ENCODE results near the gene GFI1. TPM values are rescaled to one million over a fixed set of nuclear protein-coding genes. Genes with fewer than 3 reads are reported as not detected.

The GFI1 gene
- total and polyA plus RNA-seq, 2 donors (not counting 3 experiments of a cell fraction or from before 2014, with no cell fraction given) = 0.11 to 0.22 TPM

- Histone ChIP-seq H3K9me3 (replicated peaks; ENCODE audit: control insufficient read depth, insufficient read depth, low read length) (no peaks in the 10 kb centered on the region), H3K4me2 (ENCODE audit: insufficient read depth, low read length) (no peak overlapping the region), H4K20me1 (replicated peaks; ENCODE audit: control insufficient read depth, extremely low read depth, insufficient read depth, low read length) (no peaks in the 10 kb centered on the region), H3K27me3 (ENCODE audit: control insufficient read depth in 2 of 2, insufficient read depth in 2 of 2, low read length in 2 of 2) (peaks cover 0 to 2% of the 10 kb centered on the region in 2 experiments), H3K4me1 (ENCODE audit: control insufficient read depth, extremely low read depth, insufficient read depth, low read length) (no peaks in the 10 kb centered on the region), H2AFZ (ENCODE audit: low read depth, low read length) (no peak overlapping the region), H3K9me1 (replicated peaks; ENCODE audit: control insufficient read depth, extremely low read depth, insufficient read depth, low read length) (no peaks in the 10 kb centered on the region), H3K36me3 (ENCODE audit: control insufficient read depth in 2 of 2, extremely low read depth in 1 of 2, insufficient read depth in 2 of 2, low read length in 2 of 2) (no peaks in the 10 kb centered on the region), H3K9ac (replicated peaks; ENCODE audit: extremely low read depth, insufficient read depth, low read length) (no peak overlapping the region), H3K4me3 (replicated peaks in 1 of 3; ENCODE audit: insufficient read depth in 1 of 3, low read depth in 1 of 3, low read length in 3 of 3) (no peak overlapping the region), H3K79me2 (ENCODE audit: control insufficient read depth, insufficient read depth, low read length) (no peaks in the 10 kb centered on the region), H3K27ac (ENCODE audit: insufficient read depth, low read depth, low read length) (no peak overlapping the region)
- POLR2A ChIA-PET = no interaction called here
- dilution Hi-C loops (cut with MboI; ENCODE audit: extremely low pct_ligation_motif_present, low sequenced_read_pairs) (no loop called here), intact Hi-C loops (cut with micrococcal nuclease) (no loop called here)
- CTCF ChIA-PET = interaction anchor here (1.2 to 1.8 kb wide), 4 partner anchors 9 to 115 kb away, joined by 3 to 5 read pairs (median 5); no protein-coding TSS in a partner anchor
- TF ChIP-seq POLR2A (IDR thresholded peaks at IDR 0.05; ENCODE audit: low read depth, low read length) (no peak), MYC (IDR thresholded peaks at IDR 0.05; ENCODE audit: low read depth, low read length) (no peak), EZH2 (IDR thresholded peaks at IDR 0.05; ENCODE audit: borderline replicate concordance, low read depth, low read length, severe bottlenecking) (no peak), MAX (IDR thresholded peaks at IDR 0.05; ENCODE audit: insufficient read depth, insufficient read length) (no peak), JUN (IDR thresholded peaks at IDR 0.05; ENCODE audit: borderline replicate concordance, insufficient read depth, insufficient read length, low read depth) (no peak), GATA2 (IDR thresholded peaks at IDR 0.05; ENCODE audit: insufficient read depth, insufficient read length, low read depth, low read length) (no peak), POLR2AphosphoS5 (IDR thresholded peaks at IDR 0.05; ENCODE audit: insufficient read depth, low read depth, low read length) (no peak), FOS (IDR thresholded peaks at IDR 0.05; ENCODE audit: borderline replicate concordance, insufficient read depth, low read length) (no peak)
- TF ChIP-seq, protein P1, sequence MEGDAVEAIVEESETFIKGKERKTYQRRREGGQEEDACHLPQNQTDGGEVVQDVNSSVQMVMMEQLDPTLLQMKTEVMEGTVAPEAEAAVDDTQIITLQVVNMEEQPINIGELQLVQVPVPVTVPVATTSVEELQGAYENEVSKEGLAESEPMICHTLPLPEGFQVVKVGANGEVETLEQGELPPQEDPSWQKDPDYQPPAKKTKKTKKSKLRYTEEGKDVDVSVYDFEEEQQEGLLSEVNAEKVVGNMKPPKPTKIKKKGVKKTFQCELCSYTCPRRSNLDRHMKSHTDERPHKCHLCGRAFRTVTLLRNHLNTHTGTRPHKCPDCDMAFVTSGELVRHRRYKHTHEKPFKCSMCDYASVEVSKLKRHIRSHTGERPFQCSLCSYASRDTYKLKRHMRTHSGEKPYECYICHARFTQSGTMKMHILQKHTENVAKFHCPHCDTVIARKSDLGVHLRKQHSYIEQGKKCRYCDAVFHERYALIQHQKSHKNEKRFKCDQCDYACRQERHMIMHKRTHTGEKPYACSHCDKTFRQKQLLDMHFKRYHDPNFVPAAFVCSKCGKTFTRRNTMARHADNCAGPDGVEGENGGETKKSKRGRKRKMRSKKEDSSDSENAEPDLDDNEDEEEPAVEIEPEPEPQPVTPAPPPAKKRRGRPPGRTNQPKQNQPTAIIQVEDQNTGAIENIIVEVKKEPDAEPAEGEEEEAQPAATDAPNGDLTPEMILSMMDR (IDR thresholded peaks at IDR 0.05; ENCODE audit: extremely low read depth in 1 of 2, insufficient read depth in 1 of 2, low read depth in 1 of 2, low read length in 2 of 2) = no peak
- BruUV-seq (replicated peaks) = no TSS peak
- FAIRE-seq = no peak
- DNase-seq (ENCODE audit: low read depth, low spot score) = no peak
These were observed 61.1 kb downstream of the GFI1 start for GRCh38 chr1:92425617-92426016.

Other genes with a start within 250 kb of the GFI1 start
- 13.2 and 13.7 TPM in 2 replicates for gene GLMN, start 187.9 kb downstream of the GFI1 start, total RNA-seq
- 1.2 and 2.4 TPM in 2 replicates for gene GLMN, start 187.9 kb downstream of the GFI1 start, polyA plus RNA-seq
- gene RPAP2, start 187.9 kb downstream of the GFI1 start, total RNA-seq = 23.5 and 24.9 TPM in 2 replicates
- gene RPAP2, start 187.9 kb downstream of the GFI1 start, polyA plus RNA-seq = 4.3 and 4.4 TPM in 2 replicates